Large intestine (tissue), 3 donors: ENCODE results near the gene SLC27A6. TPM values are rescaled to one million over a fixed set of nuclear protein-coding genes. Genes with fewer than 3 reads are reported as not detected.

ENCODE experiments used
- DNase-seq, 2 donors: peaks; one replicate each; pipeline versions ENCODE4 v3.0.0 to v3.0.0-alpha.2; 2013
- H3K27ac ChIP-seq: one replicate; pipeline ENCODE4 v1.5.1; 2013; ENCODE audit warnings: low read length
- H3K27me3 ChIP-seq: 2 replicates; pipeline ENCODE4 v1.6.1; 2013; ENCODE audit warnings: low read length; ENCODE audit not compliant: control insufficient read depth, insufficient read depth
- H3K36me3 ChIP-seq: 2 replicates; pipeline ENCODE4 v1.6.1; 2013; ENCODE audit warnings: low read length; ENCODE audit not compliant: control insufficient read depth, insufficient read depth
- H3K4me1 ChIP-seq: one replicate; pipeline ENCODE4 v1.6.1; 2013; ENCODE audit warnings: low read length; ENCODE audit not compliant: control insufficient read depth, insufficient read depth
- H3K4me3 ChIP-seq: one replicate; pipeline ENCODE4 v1.5.1; 2013; ENCODE audit warnings: low read length
- H3K9me3 ChIP-seq: one replicate; pipeline ENCODE4 v1.6.1; 2013; ENCODE audit warnings: mild to moderate bottlenecking, low read depth, low read length, moderate library complexity; ENCODE audit not compliant: control insufficient read depth
- WGBS: methylation state at CpG from one replicate; pipeline ENCODE4 v1.1.5; 2013; ENCODE audit warnings: low lambda C conversion rate; ENCODE audit not compliant: insufficient coverage; 5-methylcytosine and 5-hydroxymethylcytosine counted together
- polyA plus RNA-seq: library from polyadenylated mRNA; unstranded; fragments of 120-200 nt; gene quantifications from one replicate; pipeline ENCODE4 v1.2.1, GENCODE V29; 2013

The SLC27A6 gene
- polyA plus RNA-seq, 1 donor, result 3.3 TPM

GRCh38 chr5:129057329-129057728 is 92.0 kb downstream of the SLC27A6 start:
- no peak for DNase-seq
- Histone ChIP-seq H3K4me3 (no peak overlapping the region), H3K27me3 (no peaks in the 10 kb centered on the region), H3K4me1 (no peaks in the 10 kb centered on the region), H3K27ac (no peak overlapping the region), H3K36me3 (no peaks in the 10 kb centered on the region), H3K9me3 (no peaks in the 10 kb centered on the region)
- no CpG with 5 or more reads among the region's 3 CpGs for WGBS

- no peak overlapping the region for H3K27ac ChIP-seq
- WGBS, result 60% methylated on average over 1 of the region's 2 CpGs
- H3K36me3 ChIP-seq, result no peaks in the 10 kb centered on the region
- H3K4me1 ChIP-seq, result no peaks in the 10 kb centered on the region
- H3K9me3 ChIP-seq, result no peaks in the 10 kb centered on the region
- no peak overlapping the region for H3K4me3 ChIP-seq
- H3K27me3 ChIP-seq, result no peaks in the 10 kb centered on the region
- no peak for DNase-seq
Observed at GRCh38 chr5:129061849-129062248, 96.6 kb downstream of the SLC27A6 start.

DNA sequence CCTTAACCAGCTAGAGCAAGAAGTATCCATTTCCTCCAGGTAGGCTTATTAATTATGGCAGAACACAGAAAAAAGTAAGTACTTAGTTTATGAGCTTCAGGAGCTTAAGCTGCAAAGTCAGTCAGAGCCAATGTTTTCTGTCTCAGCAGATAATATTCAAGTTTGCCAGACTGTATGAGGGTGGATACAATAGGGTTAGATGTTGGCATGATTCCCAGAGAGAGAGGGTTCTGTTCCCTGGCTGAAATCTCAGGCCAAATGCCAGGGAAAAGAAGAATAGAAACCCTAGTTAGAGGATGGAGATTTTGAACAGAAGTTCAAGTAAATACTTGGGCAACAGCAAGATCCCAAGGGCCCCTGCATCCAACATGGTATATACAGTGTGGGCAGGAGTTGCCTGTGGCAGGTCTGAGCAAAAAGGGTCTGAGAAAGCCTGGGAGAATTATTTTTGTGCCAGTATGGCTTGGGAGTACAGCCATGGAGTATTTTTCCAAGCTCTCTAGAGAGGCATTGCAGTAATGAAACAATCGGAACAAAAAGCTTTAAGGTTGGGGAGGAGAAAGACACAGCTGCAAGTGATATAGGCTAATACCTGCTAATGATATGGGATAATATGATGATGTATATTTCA is 98.3 kb downstream of the SLC27A6 start:
- H3K36me3 ChIP-seq, result no peaks in the 10 kb centered on the region
- no peak overlapping the region for H3K4me3 ChIP-seq
- peak; percentile 9 to 25 for DNase-seq
- H3K9me3 ChIP-seq, result no peaks in the 10 kb centered on the region
- no peak overlapping the region for H3K27ac ChIP-seq
- H3K4me1 ChIP-seq, result no peaks in the 10 kb centered on the region
- no peaks in the 10 kb centered on the region for H3K27me3 ChIP-seq
- 60% methylated on average over 1 of the region's 1 CpG for WGBS

- no peaks in the 10 kb centered on the region for H3K9me3 ChIP-seq
- WGBS, result 67% methylated on average over 1 of the region's 2 CpGs
- no peaks in the 10 kb centered on the region for H3K27me3 ChIP-seq
- no peaks in the 10 kb centered on the region for H3K4me1 ChIP-seq
- H3K4me3 ChIP-seq, result no peak overlapping the region
- no peak overlapping the region for H3K27ac ChIP-seq
- no peak for DNase-seq
- H3K36me3 ChIP-seq, result no peaks in the 10 kb centered on the region
Observed at GRCh38 chr5:129065721-129066120, 100.4 kb downstream of the SLC27A6 start.

DNA sequence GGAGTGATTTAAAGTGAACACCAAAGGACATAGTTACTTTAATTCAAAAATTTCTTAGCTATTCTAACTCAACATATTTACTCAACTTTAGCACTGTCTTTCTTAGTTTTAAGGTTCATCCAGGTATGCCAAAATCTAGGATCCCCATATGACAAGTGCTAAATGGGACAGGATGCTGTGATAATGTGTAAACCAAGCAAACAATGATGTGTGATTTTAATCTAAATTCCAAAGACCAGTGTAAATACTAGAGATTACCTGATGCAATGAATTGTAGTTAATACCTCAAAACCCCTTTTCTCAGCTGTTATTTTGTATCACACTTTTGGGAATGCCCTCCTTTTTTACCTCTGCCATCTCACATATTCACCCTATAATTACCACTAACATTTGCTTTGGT is 102.5 kb downstream of the SLC27A6 start:
- Histone ChIP-seq H3K27me3 (no peaks in the 10 kb centered on the region), H3K4me1 (no peaks in the 10 kb centered on the region)

DNA sequence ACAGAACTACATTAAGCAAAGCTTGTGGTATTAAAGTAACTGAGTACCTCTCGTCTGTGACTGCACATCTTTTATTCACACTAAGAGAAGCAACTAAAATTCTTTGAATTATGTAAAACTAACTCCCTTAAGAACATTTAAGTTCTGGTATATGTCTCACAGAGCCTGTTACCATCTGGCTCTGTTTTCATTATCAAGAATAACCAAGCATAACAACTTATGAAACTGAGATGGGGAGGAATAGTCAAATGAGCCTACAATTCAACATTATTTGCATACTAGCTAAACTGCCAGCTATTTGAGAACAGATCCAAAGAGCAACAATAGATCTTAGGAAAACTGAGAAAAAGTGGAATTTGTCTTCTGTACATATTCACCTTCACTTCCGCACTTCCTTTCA is 104.0 kb downstream of the SLC27A6 start:
- H3K4me3 ChIP-seq, result no peak overlapping the region
- WGBS, result 100% methylated on average over 1 of the region's 2 CpGs

More for the DNA sequence above, 102.5 kb downstream of the SLC27A6 start:
- H3K36me3 ChIP-seq, result no peaks in the 10 kb centered on the region
- no peak overlapping the region for H3K4me3 ChIP-seq
- H3K9me3 ChIP-seq, result no peaks in the 10 kb centered on the region
- H3K27ac ChIP-seq, result no peak overlapping the region
- DNase-seq, result no peak

GRCh38 chr5:129073111-129073510 is 107.8 kb downstream of the SLC27A6 start:
- H3K4me3 ChIP-seq, result no peak overlapping the region
- no peak overlapping the region for H3K27ac ChIP-seq
- 73% methylated on average over 2 of the region's 3 CpGs for WGBS
- H3K36me3 ChIP-seq, result no peaks in the 10 kb centered on the region
- no peaks in the 10 kb centered on the region for H3K9me3 ChIP-seq
- no peaks in the 10 kb centered on the region for H3K4me1 ChIP-seq
- no peaks in the 10 kb centered on the region for H3K27me3 ChIP-seq
- DNase-seq, result no peak

More for the DNA sequence above, 104.0 kb downstream of the SLC27A6 start:
- H3K36me3 ChIP-seq, result no peaks in the 10 kb centered on the region
- DNase-seq, result no peak
- no peaks in the 10 kb centered on the region for H3K4me1 ChIP-seq
- no peaks in the 10 kb centered on the region for H3K9me3 ChIP-seq
- no peaks in the 10 kb centered on the region for H3K27me3 ChIP-seq
- H3K27ac ChIP-seq, result no peak overlapping the region

- no peaks in the 10 kb centered on the region for H3K36me3 ChIP-seq
- H3K4me1 ChIP-seq, result no peaks in the 10 kb centered on the region
- H3K27me3 ChIP-seq, result no peaks in the 10 kb centered on the region
- no peak overlapping the region for H3K27ac ChIP-seq
- DNase-seq, result no peak
- H3K9me3 ChIP-seq, result no peaks in the 10 kb centered on the region
- 83% methylated on average over 1 of the region's 4 CpGs for WGBS
- no peak overlapping the region for H3K4me3 ChIP-seq
Observed at GRCh38 chr5:129074903-129075302, 109.6 kb downstream of the SLC27A6 start.

- no peaks in the 10 kb centered on the region for H3K27me3 ChIP-seq
- no peaks in the 10 kb centered on the region for H3K4me1 ChIP-seq
- DNase-seq, result no peak
- H3K4me3 ChIP-seq, result no peak overlapping the region
- no peak overlapping the region for H3K27ac ChIP-seq
- no peaks in the 10 kb centered on the region for H3K36me3 ChIP-seq
- 40% methylated on average over 1 of the region's 3 CpGs for WGBS
- H3K9me3 ChIP-seq, result no peaks in the 10 kb centered on the region
Observed at GRCh38 chr5:129077433-129078075, 112.3 kb downstream of the SLC27A6 start.

- no peaks in the 10 kb centered on the region for H3K27me3 ChIP-seq
- no peak overlapping the region for H3K27ac ChIP-seq
- H3K36me3 ChIP-seq, result no peaks in the 10 kb centered on the region
- no peaks in the 10 kb centered on the region for H3K9me3 ChIP-seq
- no peak overlapping the region for H3K4me3 ChIP-seq
- DNase-seq, result no peak
- H3K4me1 ChIP-seq, result no peaks in the 10 kb centered on the region
- WGBS, result no CpG with 5 or more reads among the region's 1 CpG
Observed at GRCh38 chr5:129078247-129078646, 113.0 kb downstream of the SLC27A6 start.

DNA sequence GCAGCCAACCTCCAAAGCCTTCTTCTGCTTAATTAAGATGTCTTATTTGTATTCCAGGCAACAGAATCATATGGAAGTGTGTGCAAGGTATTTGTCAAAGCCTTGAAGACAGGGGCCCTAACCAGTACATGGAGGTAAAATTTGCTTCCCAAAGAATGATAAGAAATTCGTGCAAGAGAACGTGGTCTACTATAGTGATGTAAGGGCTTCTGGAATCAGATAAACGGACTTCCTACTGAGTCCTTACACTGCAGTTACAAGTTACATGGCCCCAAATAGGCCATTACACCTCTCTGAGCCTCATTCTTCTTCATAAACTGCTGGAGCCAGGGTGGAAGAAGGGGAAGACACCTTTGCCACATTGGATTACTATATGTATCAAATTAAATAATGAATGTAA is 113.4 kb downstream of the SLC27A6 start:
- Histone ChIP-seq H3K4me1 (no peaks in the 10 kb centered on the region), H3K27ac (no peak overlapping the region), H3K9me3 (no peaks in the 10 kb centered on the region), H3K4me3 (no peak overlapping the region), H3K27me3 (no peaks in the 10 kb centered on the region), H3K36me3 (no peaks in the 10 kb centered on the region)
- WGBS, result no CpG with 5 or more reads among the region's 3 CpGs
- no peak for DNase-seq
